SK-N-DZ (cell line): ENCODE measurements around the gene ADAMTS3. TPM values are rescaled to one million over a fixed set of nuclear protein-coding genes. Genes with fewer than 3 reads are reported as not detected.
A peak's percentile ranks its signal among the peaks of the same experiment; 100 is the strongest.

Experiments
- DNase-seq: peaks from one replicate; pipeline ENCODE4 v3.0.0-alpha.2; 2015; ENCODE audit warnings: low spot score
- polyA plus RNA-seq, 2 experiments: library from polyadenylated mRNA; depleted of rRNA; stranded (reverse); fragments of >200 nt; gene quantifications; 2 replicates each; pipeline ENCODE4 v1.2.3, GENCODE V29; 2014

Gene ADAMTS3
- 2.9 and 4.0 TPM in 2 replicates for polyA plus RNA-seq (2014; cell fraction: cytosol; rRNA removed)
- polyA plus RNA-seq (2014; cell fraction: nucleus; rRNA removed) = 2.7 and 3.7 TPM in 2 replicates

GRCh38 chr4:72568959-72569718 is at the start of gene ADAMTS3:
TSS of gene ADAMTS3 (minus strand) at chr4:72569221. CDS start at chr4:72568762, 459 bp downstream.
- DNase-seq = peak; percentile 85

- DNase-seq = no peak
Measured at GRCh38 chr4:72613959-72614358, 44.9 kb upstream of the ADAMTS3 start.

- DNase-seq = no peak
Measured at GRCh38 chr4:72606751-72607150, 37.7 kb upstream of the ADAMTS3 start.

- no peak for DNase-seq
Measured at GRCh38 chr4:72604324-72604723, 35.3 kb upstream of the ADAMTS3 start.

- no peak for DNase-seq
Measured at GRCh38 chr4:72602396-72603376, 33.7 kb upstream of the ADAMTS3 start.

GRCh38 chr4:72591547-72592454 is 22.8 kb upstream of the ADAMTS3 start:
- DNase-seq = peak; percentile 68

- DNase-seq = no peak
Measured at GRCh38 chr4:72587334-72587733, 18.3 kb upstream of the ADAMTS3 start.

- no peak for DNase-seq
Measured at GRCh38 chr4:72582853-72583252, 13.8 kb upstream of the ADAMTS3 start.

- DNase-seq = no peak
Measured at GRCh38 chr4:72577211-72577610, 8.2 kb upstream of the ADAMTS3 start.

GRCh38 chr4:72571337-72571736 is 2.3 kb upstream of the ADAMTS3 start:
- no peak for DNase-seq

GRCh38 chr4:72569719-72570235 is 756 bp upstream of the ADAMTS3 start:
- DNase-seq = no peak

- peak; percentile 87 for DNase-seq
Measured at GRCh38 chr4:72567821-72568675, 973 bp downstream of the ADAMTS3 start.

- no peak for DNase-seq
Measured at GRCh38 chr4:72567036-72567435, 2.0 kb downstream of the ADAMTS3 start.

GRCh38 chr4:72566464-72566972 is 2.5 kb downstream of the ADAMTS3 start:
- DNase-seq = no peak

GRCh38 chr4:72564789-72565188 is 4.2 kb downstream of the ADAMTS3 start:
- no peak for DNase-seq

- no peak for DNase-seq
Measured at GRCh38 chr4:72564184-72564583, 4.8 kb downstream of the ADAMTS3 start.

GRCh38 chr4:72558655-72559054 is 10.4 kb downstream of the ADAMTS3 start:
- DNase-seq = no peak

GRCh38 chr4:72557021-72557420 is 12.0 kb downstream of the ADAMTS3 start:
- DNase-seq = no peak

- no peak for DNase-seq
Measured at GRCh38 chr4:72555377-72555831, 13.6 kb downstream of the ADAMTS3 start.
